Natural killer cell (primary cell): ENCODE measurements around the gene MIER2. TPM values are rescaled to one million over a fixed set of nuclear protein-coding genes. Genes with fewer than 3 reads are reported as not detected.
"Not testable (repeated sequence)": the region's sequence is repeated elsewhere in the genome, so short reads cannot be mapped to it uniquely, and the experiment has no call there.

Source experiments
- ATAC-seq, 3 donors: fragments of 150-1000 bp in 2 of 3; fragments of 200-7000 bp in 1 of 3; cut with Tn5 transposase; 1 replicate in 1 of 3; 2 replicates in 2 of 3; pipeline ENCODE4 v1.10.0; 2021; ENCODE audit warnings: mild to moderate bottlenecking in 2 of 3, moderate library complexity in 2 of 3
- DNase-seq, 2 donors: peaks; one replicate each; pipeline versions ENCODE4 v3.0.0 to v3.0.0-alpha.2; 2013 to 2021; ENCODE audit warnings: mixed read lengths in 1 of 2
- H3K27ac ChIP-seq: one replicate; pipeline ENCODE4 v1.5.1; 2013; ENCODE audit warnings: mild to moderate bottlenecking, low read length
- H3K27me3 ChIP-seq: one replicate; pipeline ENCODE4 v1.6.1; 2013; ENCODE audit warnings: low read length; ENCODE audit not compliant: control insufficient read depth, insufficient read depth
- H3K36me3 ChIP-seq: one replicate; pipeline ENCODE4 v1.6.1; 2013; ENCODE audit warnings: low read length; ENCODE audit not compliant: control insufficient read depth, insufficient read depth
- H3K4me1 ChIP-seq: one replicate; pipeline ENCODE4 v1.6.1; 2013; ENCODE audit warnings: low read length; ENCODE audit not compliant: control insufficient read depth, insufficient read depth
- H3K4me3 ChIP-seq: one replicate; pipeline ENCODE4 v1.5.1; 2013; ENCODE audit warnings: low read length
- H3K9me3 ChIP-seq: one replicate; pipeline ENCODE4 v1.6.1; 2013; ENCODE audit warnings: low read length; ENCODE audit not compliant: control insufficient read depth, insufficient read depth
- H3K27ac Mint-ChIP-seq, 2 donors: one replicate each; pipeline ENCODE4 v1.8.0; 2022; ENCODE audit warnings: mild to moderate bottlenecking in 2 of 2, mixed read lengths in 2 of 2, moderate library complexity in 1 of 2
- H3K27me3 Mint-ChIP-seq, 2 donors: one replicate each; pipeline ENCODE4 v1.8.0; 2022; ENCODE audit warnings: low read depth in 2 of 2, mixed read lengths in 2 of 2
- H3K36me3 Mint-ChIP-seq: one replicate; pipeline ENCODE4 v1.8.0; 2022; ENCODE audit warnings: mixed read lengths
- H3K4me1 Mint-ChIP-seq, 2 donors: one replicate each; pipeline ENCODE4 v1.8.0; 2022; ENCODE audit warnings: mixed read lengths in 2 of 2
- H3K4me3 Mint-ChIP-seq: one replicate; pipeline ENCODE4 v1.8.0; 2022; ENCODE audit warnings: mild to moderate bottlenecking, moderate library complexity, mixed read lengths
- H3K9me3 Mint-ChIP-seq, 2 donors: one replicate each; pipeline ENCODE4 v1.8.0; 2022; ENCODE audit warnings: mixed read lengths in 2 of 2
- WGBS: methylation state at CpG from one replicate; pipeline ENCODE4 v1.1.7; 2013; ENCODE audit warnings: missing lambda C conversion rate; ENCODE audit not compliant: insufficient coverage; 5-methylcytosine and 5-hydroxymethylcytosine counted together
- intact Hi-C: fragments of 100-400 bp; cut with micrococcal nuclease; formaldehyde crosslinking; loops from one replicate; pipeline ENCODE4 v1.14.2; 2022
- total RNA-seq, 4 donors: library from RNA; stranded (reverse); fragments of 120-200 nt in 1 of 4; gene quantifications; one replicate each; pipeline versions ENCODE4 v1.2.3 to v1.2.4, GENCODE V29; 2013 to 2022
- TF ChIP-seq, protein P1 (sequence below): fragments of 200-600 bp; IDR thresholded peaks from one replicate; pipeline ENCODE4 v1.8.0; 2022; ENCODE audit warnings: antibody characterized with exemption

Gene MIER2
- total RNA-seq, 3 donors from 2014 or later (not counting 1 experiment from before 2014, with no cell fraction given) = 14.8 to 17.7 (median 15.4) TPM

- Mint-ChIP-seq H3K27me3 (peaks cover 21 to 27% of the 10 kb centered on the region in 2 donors), H3K4me1 (peaks cover 0 to 24% of the 10 kb centered on the region in 2 donors)
- H3K4me3 Mint-ChIP-seq, H3K4me3 ChIP-seq, intact Hi-C loops, H3K36me3 ChIP-seq, DNase-seq, H3K9me3 Mint-ChIP-seq, H3K4me1 ChIP-seq, ATAC-seq, H3K36me3 Mint-ChIP-seq, H3K27ac Mint-ChIP-seq, H3K27ac ChIP-seq, H3K9me3 ChIP-seq: not testable (repeated sequence)
- 94% methylated on average over 5 of the region's 17 CpGs for WGBS
- H3K27me3 ChIP-seq = peaks cover 14% of the 10 kb centered on the region
Measured at GRCh38 chr19:380618-381219, 36.1 kb upstream of the MIER2 start.

GRCh38 chr19:379796-380195 is 35.2 kb upstream of the MIER2 start:
- WGBS = 88% methylated on average over 16 of the region's 16 CpGs
- H3K4me1 Mint-ChIP-seq = peaks cover 0 to 24% of the 10 kb centered on the region in 2 donors
- H3K4me3 Mint-ChIP-seq = no peak overlapping the region
- DNase-seq = no peak
- no peak overlapping the region for H3K4me3 ChIP-seq
- intact Hi-C loops = no loop called here
- no peak for ATAC-seq
- peaks cover 14% of the 10 kb centered on the region for H3K27me3 ChIP-seq
- no peaks in the 10 kb centered on the region for H3K9me3 ChIP-seq
- H3K27me3 Mint-ChIP-seq = peaks cover 20 to 23% of the 10 kb centered on the region in 2 donors
- H3K36me3 ChIP-seq = no peaks in the 10 kb centered on the region
- TF ChIP-seq, protein P1, sequence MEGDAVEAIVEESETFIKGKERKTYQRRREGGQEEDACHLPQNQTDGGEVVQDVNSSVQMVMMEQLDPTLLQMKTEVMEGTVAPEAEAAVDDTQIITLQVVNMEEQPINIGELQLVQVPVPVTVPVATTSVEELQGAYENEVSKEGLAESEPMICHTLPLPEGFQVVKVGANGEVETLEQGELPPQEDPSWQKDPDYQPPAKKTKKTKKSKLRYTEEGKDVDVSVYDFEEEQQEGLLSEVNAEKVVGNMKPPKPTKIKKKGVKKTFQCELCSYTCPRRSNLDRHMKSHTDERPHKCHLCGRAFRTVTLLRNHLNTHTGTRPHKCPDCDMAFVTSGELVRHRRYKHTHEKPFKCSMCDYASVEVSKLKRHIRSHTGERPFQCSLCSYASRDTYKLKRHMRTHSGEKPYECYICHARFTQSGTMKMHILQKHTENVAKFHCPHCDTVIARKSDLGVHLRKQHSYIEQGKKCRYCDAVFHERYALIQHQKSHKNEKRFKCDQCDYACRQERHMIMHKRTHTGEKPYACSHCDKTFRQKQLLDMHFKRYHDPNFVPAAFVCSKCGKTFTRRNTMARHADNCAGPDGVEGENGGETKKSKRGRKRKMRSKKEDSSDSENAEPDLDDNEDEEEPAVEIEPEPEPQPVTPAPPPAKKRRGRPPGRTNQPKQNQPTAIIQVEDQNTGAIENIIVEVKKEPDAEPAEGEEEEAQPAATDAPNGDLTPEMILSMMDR = no peak
- H3K36me3 Mint-ChIP-seq = no peaks in the 10 kb centered on the region
- H3K27ac Mint-ChIP-seq = no peak overlapping the region
- H3K27ac ChIP-seq = no peak overlapping the region
- no peaks in the 10 kb centered on the region for H3K4me1 ChIP-seq
- peaks cover 0 to 5% of the 10 kb centered on the region in 2 donors for H3K9me3 Mint-ChIP-seq

- no peak for ATAC-seq
- no peaks in the 10 kb centered on the region for H3K4me1 ChIP-seq
- Mint-ChIP-seq H3K4me1 (peaks cover 0 to 20% of the 10 kb centered on the region in 2 donors), H3K4me3 (no peak overlapping the region), H3K36me3 (no peaks in the 10 kb centered on the region), H3K27ac (no peak overlapping the region), H3K9me3 (peaks cover 0 to 5% of the 10 kb centered on the region in 2 donors), H3K27me3 (peaks cover 14% of the 10 kb centered on the region in 2 donors)
- H3K4me3 ChIP-seq = no peak overlapping the region
- no peak for DNase-seq
- H3K36me3 ChIP-seq = no peaks in the 10 kb centered on the region
- no peak overlapping the region for H3K27ac ChIP-seq
- intact Hi-C loops = no loop called here
- H3K9me3 ChIP-seq = no peaks in the 10 kb centered on the region
- H3K27me3 ChIP-seq = peaks cover 8% of the 10 kb centered on the region
- 90% methylated on average over 14 of the region's 14 CpGs for whole genome bisulfite sequencing
- TF ChIP-seq, protein P1 = no peak
Measured at GRCh38 chr19:378706-379105, 34.1 kb upstream of the MIER2 start.

GRCh38 chr19:377801-378581 is 33.4 kb upstream of the MIER2 start:
- Histone ChIP-seq H3K36me3 (no peaks in the 10 kb centered on the region), H3K4me1 (no peaks in the 10 kb centered on the region), H3K4me3 (no peak overlapping the region), H3K27ac (no peak overlapping the region), H3K9me3 (no peaks in the 10 kb centered on the region), H3K27me3 (peaks cover 1% of the 10 kb centered on the region)
- H3K27ac Mint-ChIP-seq = peak overlapping the region in 1 of 2 donors; percentile 82
- peaks cover 0 to 5% of the 10 kb centered on the region in 2 donors for H3K9me3 Mint-ChIP-seq
- no peaks in the 10 kb centered on the region for H3K36me3 Mint-ChIP-seq
- no peak for ATAC-seq
- intact Hi-C loops = no loop called here
- TF ChIP-seq, protein P1 = no peak
- H3K4me3 Mint-ChIP-seq = no peak overlapping the region
- no peak for DNase-seq
- peaks cover 0 to 15% of the 10 kb centered on the region in 2 donors for H3K4me1 Mint-ChIP-seq
- H3K27me3 Mint-ChIP-seq = peaks cover 7 to 10% of the 10 kb centered on the region in 2 donors
- WGBS = 81% methylated on average over 38 of the region's 38 CpGs
